Naive thymus-derived CD4-positive, alpha-beta T cell (primary cell): ENCODE measurements around the gene DGCR8. TPM values are rescaled to one million over a fixed set of nuclear protein-coding genes. Genes with fewer than 3 reads are reported as not detected.

ENCODE experiments used
- ATAC-seq: fragments of 150-1000 bp; cut with Tn5 transposase; 2 replicates; pipeline ENCODE4 v1.10.0; 2021; ENCODE audit warnings: mild to moderate bottlenecking, moderate library complexity
- CTCF ChIA-PET: fragments of 350-600 bp; sonication (Branson Sonifier 250); formaldehyde crosslinking; loops from one replicate; lab custom pipeline; 2021; ENCODE audit warnings: antibody characterized with exemption; lab: Charles Lee
- POLR2A ChIA-PET: fragments of 350-600 bp; sonication (Branson Sonifier 250); formaldehyde crosslinking; loops from one replicate; lab custom pipeline; 2021; ENCODE audit warnings: antibody characterized with exemption, inconsistent platforms; lab: Charles Lee
- DNase-seq, 9 donors: peaks; one replicate each; pipeline versions ENCODE4 v3.0.0 to v3.0.0-alpha.2; 2020 to 2022; ENCODE audit warnings: mixed read lengths in 1 of 9
- H3K27ac ChIP-seq: one replicate; pipeline ENCODE4 v1.7.0; 2013; ENCODE audit warnings: mild to moderate bottlenecking, low read depth, low read length, moderate library complexity
- H3K27me3 ChIP-seq, 2 donors: one replicate each; pipeline ENCODE4 v1.7.0; 2013; ENCODE audit warnings: low read length in 2 of 2, mild to moderate bottlenecking in 2 of 2, moderate library complexity in 2 of 2; ENCODE audit not compliant: control insufficient read depth in 2 of 2, insufficient read depth in 2 of 2
- H3K36me3 ChIP-seq, 3 experiments: 1 replicate in 2 of 3; 2 replicates in 1 of 3; pipeline ENCODE4 v1.7.0; 2013; ENCODE audit warnings: low read length in 3 of 3, mild to moderate bottlenecking in 3 of 3, moderate library complexity in 1 of 3; ENCODE audit not compliant: insufficient read depth in 3 of 3, control insufficient read depth in 2 of 3
- H3K4me1 ChIP-seq, 2 donors: one replicate each; pipeline ENCODE4 v1.7.0; 2013; ENCODE audit warnings: low read length in 2 of 2, mild to moderate bottlenecking in 2 of 2, moderate library complexity in 1 of 2; ENCODE audit not compliant: control insufficient read depth in 2 of 2, insufficient read depth in 2 of 2
- H3K4me3 ChIP-seq: 2 replicates; pipeline ENCODE4 v1.7.0; 2013; ENCODE audit warnings: mild to moderate bottlenecking, low read length
- H3K9me3 ChIP-seq, 3 experiments: 1 replicate in 2 of 3; 2 replicates in 1 of 3; pipeline ENCODE4 v1.7.0; 2013; ENCODE audit warnings: low read length in 3 of 3; ENCODE audit not compliant: control insufficient read depth in 2 of 3
- H3K27ac Mint-ChIP-seq, 9 donors: one replicate each; pipeline ENCODE4 v1.8.0; 2020 to 2022; ENCODE audit warnings: mixed read lengths in 9 of 9, mild to moderate bottlenecking in 8 of 9, moderate library complexity in 5 of 9, inconsistent platforms in 2 of 9
- H3K27me3 Mint-ChIP-seq, 5 donors: one replicate each; pipeline ENCODE4 v1.8.0; 2021 to 2022; ENCODE audit warnings: mixed read lengths in 5 of 5, mild to moderate bottlenecking in 1 of 5
- H3K36me3 Mint-ChIP-seq, 5 donors: one replicate each; pipeline ENCODE4 v1.8.0; 2020 to 2022; ENCODE audit warnings: mixed read lengths in 5 of 5, mild to moderate bottlenecking in 3 of 5, inconsistent platforms in 1 of 5
- H3K4me1 Mint-ChIP-seq, 7 donors: one replicate each; pipeline ENCODE4 v1.8.0; 2020 to 2022; ENCODE audit warnings: mixed read lengths in 7 of 7, mild to moderate bottlenecking in 3 of 7, inconsistent platforms in 1 of 7
- H3K4me3 Mint-ChIP-seq, 10 donors: one replicate each; pipeline ENCODE4 v1.8.0; 2020 to 2022; ENCODE audit warnings: mild to moderate bottlenecking in 10 of 10, mixed read lengths in 10 of 10, moderate library complexity in 6 of 10, inconsistent platforms in 2 of 10
- H3K9me3 Mint-ChIP-seq, 11 donors: one replicate each; pipeline ENCODE4 v1.8.0; 2020 to 2022; ENCODE audit warnings: mixed read lengths in 11 of 11, mild to moderate bottlenecking in 4 of 11, inconsistent platforms in 1 of 11, moderate library complexity in 1 of 11
- intact Hi-C, 2 donors: fragments of 100-400 bp; cut with micrococcal nuclease; formaldehyde crosslinking; loops; one replicate each; pipeline ENCODE4 v1.15.1; 2023
- polyA plus RNA-seq, 2 donors: library from polyadenylated mRNA; unstranded; fragments of 300-500 nt; fragmentation: Illumina TruSeq; gene quantifications; one replicate each; pipeline ENCODE4 v1.2.3, GENCODE V29; 2021
- total RNA-seq, 6 experiments: library from RNA in 5 of 6; stranded (reverse) in 5 of 6; gene quantifications; 1 replicate in 5 of 6; 2 replicates in 1 of 6; pipeline ENCODE4 v1.2.3 and lab custom pipeline; 2021 to 2026

Gene DGCR8
- total and polyA plus RNA-seq, 7 experiments from 2014 or later = 4.1 to 63.6 (median 37.4) TPM

DNA sequence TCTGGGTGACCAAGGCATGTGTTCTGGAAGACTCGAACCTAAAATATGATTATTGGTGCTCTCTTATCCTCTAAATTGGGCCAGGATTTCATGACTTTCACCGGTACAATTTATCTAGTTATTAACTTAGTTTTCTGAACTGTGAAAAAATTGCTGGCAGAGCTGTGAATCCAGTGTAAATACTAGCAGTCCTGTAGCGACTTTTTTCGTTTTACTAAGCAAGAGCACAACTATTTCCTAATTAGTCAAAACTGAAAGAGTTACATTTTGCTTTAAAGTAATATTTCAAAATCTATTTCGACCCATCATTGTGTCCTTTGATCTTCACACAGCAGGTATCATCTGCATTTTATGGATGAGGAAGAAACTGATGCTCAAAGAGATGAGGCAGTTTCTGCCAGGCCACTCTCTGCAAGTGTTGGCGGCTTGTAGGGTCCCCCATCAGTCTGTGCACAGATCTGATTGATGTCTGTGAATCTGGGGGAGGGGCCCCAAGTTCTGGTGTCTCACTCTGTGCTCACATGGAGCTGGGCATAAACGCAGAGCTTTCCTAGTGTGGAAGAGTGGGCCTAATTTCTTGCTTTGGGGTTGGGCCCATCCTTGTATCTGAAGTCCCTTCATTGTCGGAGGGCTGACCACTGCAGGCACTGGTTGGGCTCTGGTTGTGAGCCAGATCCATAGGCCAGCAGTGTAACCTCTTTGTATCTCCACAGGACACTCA is 38.4 kb downstream of the DGCR8 start:
- no peaks in the 10 kb centered on the region for H3K9me3 Mint-ChIP-seq
- H3K4me1 Mint-ChIP-seq = peaks cover 21 to 49% (median 38%) of the 10 kb centered on the region in 7 donors
- ATAC-seq = no peak
- peaks cover 0 to 2% (median 0%) of the 10 kb centered on the region in 5 donors for H3K27me3 Mint-ChIP-seq
- H3K27ac Mint-ChIP-seq = peak overlapping the region in 8 of 9 donors; percentile 41 to 91 (median 84)
- intact Hi-C loops = loop anchor here (5.0 to 10.0 kb wide), 3 partner anchors 89 to 974 kb away; partner anchors contain the start of gene ESS2 (in 1 of the 2)
- Histone ChIP-seq H3K4me3 (peak overlapping the region; percentile 41), H3K4me1 (peaks cover 23% of the 10 kb centered on the region in 2 donors), H3K9me3 (no peaks in the 10 kb centered on the region), H3K27me3 (no peaks in the 10 kb centered on the region), H3K36me3 (peaks cover 12 to 68% (median 17%) of the 10 kb centered on the region in 3 experiments), H3K27ac (peak overlapping the region; percentile 96)
- peak overlapping the region; percentile 72 to 92 (median 86) for H3K4me3 Mint-ChIP-seq
- ChIA-PET POLR2A (interaction anchor here (1.8 to 4.2 kb wide), 3 partner anchors 12 to 97 kb away, joined by 7 to 29 read pairs (median 10); partner anchors contain the start of genes TANGO2 and ZDHHC8), CTCF (interaction anchor here (0.6 kb wide), 1 partner anchor 377 kb away, joined by 3 read pairs; no protein-coding TSS in a partner anchor)
- peaks cover 0 to 23% (median 0%) of the 10 kb centered on the region in 5 donors for H3K36me3 Mint-ChIP-seq
- DNase-seq = no peak

DNA sequence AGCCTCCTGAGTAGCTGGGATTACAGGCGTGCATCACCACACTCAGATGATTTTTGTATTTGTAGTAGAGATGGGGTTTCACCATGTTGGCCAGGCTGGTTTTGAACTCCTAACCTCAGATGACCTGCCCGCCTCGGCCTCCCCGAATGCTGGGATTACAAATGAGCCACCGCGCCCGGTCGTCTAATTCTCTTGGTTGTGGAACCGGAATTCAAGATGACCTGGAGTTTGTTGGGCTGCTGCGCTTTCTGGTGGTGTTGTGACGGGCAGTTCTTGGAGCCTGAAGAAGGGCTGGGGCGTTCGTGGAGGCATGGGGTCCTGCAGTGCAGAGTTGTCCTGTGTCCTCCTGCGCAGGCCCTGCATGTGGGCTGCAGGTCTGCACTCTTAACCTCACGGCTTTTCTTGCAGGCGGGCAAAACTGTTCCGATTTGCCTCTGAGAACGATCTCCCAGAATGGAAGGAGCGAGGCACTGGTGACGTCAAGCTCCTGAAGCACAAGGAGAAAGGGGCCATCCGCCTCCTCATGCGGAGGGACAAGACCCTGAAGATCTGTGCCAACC is 41.9 kb downstream of the DGCR8 start:
- intact Hi-C loops = no loop called here
- ATAC-seq = no peak
- ChIA-PET POLR2A (no interaction called here), CTCF (no interaction called here)
- H3K4me1 ChIP-seq = peaks cover 10 to 15% of the 10 kb centered on the region in 2 donors
- DNase-seq = no peak
- Mint-ChIP-seq H3K4me3 (peak overlapping the region in 1 of 10 donors; percentile 12), H3K27ac (peak overlapping the region in 3 of 9 donors; percentile 43 to 69 (median 59)), H3K9me3 (no peaks in the 10 kb centered on the region), H3K4me1 (peaks cover 13 to 38% (median 24%) of the 10 kb centered on the region in 7 donors), H3K27me3 (peaks cover 0 to 2% (median 0%) of the 10 kb centered on the region in 5 donors), H3K36me3 (peaks cover 0 to 16% (median 5%) of the 10 kb centered on the region in 5 donors)
- H3K27me3 ChIP-seq = no peaks in the 10 kb centered on the region
- H3K9me3 ChIP-seq = no peaks in the 10 kb centered on the region
- H3K27ac ChIP-seq = no peak overlapping the region
- H3K4me3 ChIP-seq = no peak overlapping the region
- H3K36me3 ChIP-seq = peaks cover 12 to 77% (median 16%) of the 10 kb centered on the region in 3 experiments

DNA sequence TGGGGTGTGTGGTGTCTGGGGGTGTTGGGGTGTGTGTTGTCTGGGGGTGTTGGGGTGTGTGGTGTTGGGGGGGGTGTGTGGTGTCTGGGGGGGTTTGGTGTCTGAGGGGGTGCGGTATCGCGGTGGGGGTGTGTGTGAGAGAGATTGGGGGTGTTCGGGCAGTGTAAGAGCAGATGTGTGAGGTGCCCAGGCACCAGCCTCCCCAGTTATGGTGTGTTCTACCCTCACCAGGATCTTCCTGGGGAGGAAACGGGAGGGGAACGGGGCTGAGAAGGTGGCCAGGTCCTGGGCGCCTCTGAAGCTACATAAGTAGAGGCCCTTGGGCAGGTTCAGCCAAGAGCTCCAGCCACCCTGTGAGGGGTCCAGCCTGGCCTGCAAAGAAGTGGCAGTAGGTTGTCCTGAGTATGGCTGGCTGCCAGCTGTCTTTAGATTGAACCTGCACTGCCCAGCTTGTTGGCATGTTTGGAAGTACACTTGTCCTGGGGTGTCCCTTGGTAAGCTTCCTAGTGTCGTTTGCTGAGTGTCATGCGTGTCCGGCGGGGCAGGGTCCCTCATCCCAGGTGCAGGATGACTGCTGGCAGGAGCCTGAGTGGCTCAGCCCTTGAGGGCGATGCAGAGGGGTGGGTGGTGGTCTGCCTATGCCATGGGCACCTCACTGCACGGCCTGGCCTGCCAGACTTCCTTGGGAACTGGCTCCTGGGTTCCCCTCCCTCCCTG is 43.5 kb downstream of the DGCR8 start:
- DNase-seq (no peak), ATAC-seq (no peak)
- Histone ChIP-seq H3K27ac (no peak overlapping the region), H3K4me1 (peaks cover 7 to 8% of the 10 kb centered on the region in 2 donors), H3K4me3 (no peak overlapping the region), H3K9me3 (no peaks in the 10 kb centered on the region), H3K36me3 (peaks cover 12 to 77% (median 16%) of the 10 kb centered on the region in 3 experiments), H3K27me3 (no peaks in the 10 kb centered on the region)
- Mint-ChIP-seq H3K4me1 (peaks cover 11 to 32% (median 17%) of the 10 kb centered on the region in 7 donors), H3K9me3 (peaks cover 0 to 2% (median 0%) of the 10 kb centered on the region in 11 donors), H3K36me3 (peaks cover 0 to 14% (median 5%) of the 10 kb centered on the region in 5 donors), H3K4me3 (no peak overlapping the region), H3K27me3 (no peaks in the 10 kb centered on the region), H3K27ac (peak overlapping the region in 1 of 9 donors; percentile 32)
- intact Hi-C loops = no loop called here
- POLR2A ChIA-PET = no interaction called here
- CTCF ChIA-PET = no interaction called here

DNA sequence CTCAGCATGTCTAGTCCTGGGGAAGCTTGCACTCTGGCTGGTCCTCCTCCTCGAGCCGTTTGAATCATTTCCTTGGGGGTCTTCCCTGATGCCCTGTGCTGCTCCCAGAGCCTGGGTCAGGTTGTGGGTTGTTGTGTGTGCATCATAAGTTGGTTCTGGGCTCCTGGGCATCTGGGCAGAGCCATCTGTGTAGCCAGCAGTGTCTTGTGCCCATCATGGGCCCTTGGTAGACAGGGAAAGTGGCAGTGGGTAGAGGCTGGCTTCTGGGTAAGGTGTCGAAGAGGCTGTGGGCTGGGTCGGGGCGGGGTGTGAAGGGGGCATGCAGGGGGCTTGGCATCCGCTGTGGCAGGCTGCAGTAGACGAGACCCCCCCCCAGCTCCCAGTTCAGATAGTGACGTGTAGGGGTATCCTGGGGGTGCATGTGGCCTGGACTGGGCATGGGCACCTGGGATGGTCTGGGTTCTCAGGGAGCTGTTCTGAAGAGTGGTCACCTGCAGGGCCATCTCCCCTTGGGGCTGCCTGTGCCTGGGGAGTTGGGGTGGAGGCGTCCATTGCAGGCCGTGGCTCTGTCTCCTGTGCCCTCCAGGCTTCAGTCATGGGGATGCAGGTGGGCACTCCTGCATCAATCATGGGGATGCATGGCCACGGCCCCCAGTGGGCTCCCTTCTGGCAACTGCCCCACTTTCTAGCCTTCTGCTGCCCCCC is 44.2 kb downstream of the DGCR8 start:
- Mint-ChIP-seq H3K4me3 (no peak overlapping the region), H3K9me3 (peaks cover 0 to 2% (median 0%) of the 10 kb centered on the region in 11 donors), H3K4me1 (peaks cover 6 to 27% (median 14%) of the 10 kb centered on the region in 7 donors), H3K36me3 (peaks cover 0 to 10% (median 5%) of the 10 kb centered on the region in 5 donors), H3K27ac (peak overlapping the region in 3 of 9 donors; percentile 28 to 46 (median 32)), H3K27me3 (no peaks in the 10 kb centered on the region)
- ChIA-PET CTCF (no interaction called here), POLR2A (no interaction called here)
- Histone ChIP-seq H3K4me3 (no peak overlapping the region), H3K36me3 (peaks cover 9 to 73% (median 16%) of the 10 kb centered on the region in 3 experiments), H3K4me1 (peaks cover 0 to 5% of the 10 kb centered on the region in 2 donors), H3K9me3 (no peaks in the 10 kb centered on the region), H3K27me3 (no peaks in the 10 kb centered on the region), H3K27ac (no peak overlapping the region)
- intact Hi-C loops = no loop called here
- DNase-seq (no peak), ATAC-seq (no peak)

DNA sequence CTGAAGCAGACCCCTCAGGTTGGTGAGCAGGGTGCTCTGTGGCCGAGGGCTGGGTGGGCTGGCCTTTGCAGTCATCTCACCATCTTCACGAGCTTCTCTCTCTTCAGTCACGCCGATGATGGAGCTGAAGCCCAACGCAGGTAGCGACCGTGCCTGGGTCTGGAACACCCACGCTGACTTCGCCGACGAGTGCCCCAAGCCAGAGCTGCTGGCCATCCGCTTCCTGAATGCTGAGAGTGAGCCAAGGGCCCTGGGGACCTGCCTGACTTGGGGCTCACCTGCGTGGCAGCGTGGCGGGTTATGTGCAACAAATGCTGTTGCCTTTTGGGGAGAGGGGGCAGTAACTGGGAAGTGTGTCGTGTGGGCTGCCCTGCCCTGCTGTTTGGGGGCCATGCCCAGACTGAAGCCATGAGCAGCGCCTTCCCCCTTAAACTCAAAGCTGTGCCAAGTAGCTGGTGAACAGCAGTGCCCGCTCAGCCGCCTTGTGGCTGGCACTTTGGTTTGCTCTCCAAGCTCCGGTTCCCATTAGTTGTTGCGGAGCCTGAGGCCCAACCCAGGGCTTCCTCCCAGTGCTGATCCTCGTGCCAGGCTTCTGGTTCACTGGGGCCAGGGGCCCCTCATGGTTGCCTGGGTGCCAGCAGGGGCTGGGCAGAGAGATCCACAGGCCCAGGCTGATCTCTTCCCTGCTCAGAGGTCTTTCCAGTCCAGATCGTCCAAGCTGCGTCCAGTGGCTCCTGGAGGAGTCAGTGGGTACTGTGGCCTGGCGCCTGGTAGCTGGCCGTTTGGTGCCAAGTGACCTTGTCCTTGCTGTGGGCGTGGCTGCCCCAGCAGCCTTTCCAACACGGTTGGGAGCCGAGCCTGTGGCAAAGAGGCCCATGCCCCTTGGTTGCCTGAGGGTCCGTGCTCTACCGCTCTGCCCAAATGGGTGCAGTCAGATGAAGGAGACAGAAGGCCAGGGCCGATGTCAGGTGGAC is 45.4 kb downstream of the DGCR8 start:
- peaks cover 0 to 24% (median 14%) of the 10 kb centered on the region in 7 donors for H3K4me1 Mint-ChIP-seq
- ATAC-seq (no peak), DNase-seq (no peak)
- CTCF ChIA-PET = no interaction called here
- H3K27me3 Mint-ChIP-seq = no peaks in the 10 kb centered on the region
- no peak overlapping the region for H3K4me3 Mint-ChIP-seq
- POLR2A ChIA-PET = no interaction called here
- Histone ChIP-seq H3K4me1 (peaks cover 5 to 10% of the 10 kb centered on the region in 2 donors), H3K4me3 (no peak overlapping the region), H3K36me3 (peaks cover 0 to 62% (median 8%) of the 10 kb centered on the region in 3 experiments), H3K27ac (no peak overlapping the region), H3K27me3 (no peaks in the 10 kb centered on the region), H3K9me3 (no peaks in the 10 kb centered on the region)
- peaks cover 0 to 10% (median 5%) of the 10 kb centered on the region in 5 donors for H3K36me3 Mint-ChIP-seq
- intact Hi-C loops = no loop called here
- peaks cover 0 to 2% (median 0%) of the 10 kb centered on the region in 11 donors for H3K9me3 Mint-ChIP-seq
- no peak overlapping the region for H3K27ac Mint-ChIP-seq
